ENCODE measurements around the gene KBTBD13. TPM values are rescaled to one million over a fixed set of nuclear protein-coding genes. Genes with fewer than 3 reads are reported as not detected.

The KBTBD13 gene
- total RNA-seq, 4 donors from 2014 or later, result not detected

GRCh38 chr15:65057549-65057940 is 19.0 kb upstream of the KBTBD13 start:
- no peak for DNase-seq (ENCODE audit: low spot score)
- no peak for ATAC-seq (ENCODE audit: low FRiP score)
- no peak for TF ChIP-seq CTCF (IDR thresholded peaks at IDR 0.05)

GRCh38 chr15:65058394-65059368 is 17.9 kb upstream of the KBTBD13 start:
- no peak for TF ChIP-seq CTCF (IDR thresholded peaks at IDR 0.05)
- ATAC-seq (ENCODE audit: low FRiP score) (no peak), DNase-seq (ENCODE audit: low spot score) (no peak)

GRCh38 chr15:65059369-65059750 is 17.2 kb upstream of the KBTBD13 start:
- DNase-seq (ENCODE audit: low spot score) (no peak), ATAC-seq (ENCODE audit: low FRiP score) (no peak)
- TF ChIP-seq CTCF (IDR thresholded peaks at IDR 0.05), result no peak

GRCh38 chr15:65059931-65060596 is 16.5 kb upstream of the KBTBD13 start:
- DNase-seq (ENCODE audit: low spot score) (no peak), ATAC-seq (ENCODE audit: low FRiP score) (no peak)
- TF ChIP-seq CTCF (IDR thresholded peaks at IDR 0.05), result no peak

GRCh38 chr15:65060641-65061397 is 15.7 kb upstream of the KBTBD13 start:
- DNase-seq (ENCODE audit: low spot score) (no peak), ATAC-seq (ENCODE audit: low FRiP score) (no peak)
- no peak for TF ChIP-seq CTCF (IDR thresholded peaks at IDR 0.05)

GRCh38 chr15:65062061-65062460 is 14.5 kb upstream of the KBTBD13 start:
- no peak for TF ChIP-seq CTCF (IDR thresholded peaks at IDR 0.05)
- ATAC-seq (ENCODE audit: low FRiP score) (no peak), DNase-seq (ENCODE audit: low spot score) (no peak)
